HCT116 (cell line): ENCODE measurements around the gene MRPL58. TPM values are rescaled to one million over a fixed set of nuclear protein-coding genes. Genes with fewer than 3 reads are reported as not detected.

Experiments
- ATAC-seq: fragments of 200-7000 bp; cut with Tn5 transposase; 2 replicates; pipeline ENCODE4 v1.9.1; 2020; ENCODE audit warnings: mild to moderate bottlenecking, moderate library complexity
- BruUV-seq: library from RNA; stranded (reverse); fragments of 400-500 nt; replicated peaks from 2 replicates; lab custom pipeline; 2021; lab: Mats Ljungman, UMichigan
- CTCF ChIA-PET: fragments of 300-600 bp; sonication (Branson Sonifier 250); formaldehyde crosslinking; loops from one replicate; lab custom pipeline; 2021; ENCODE audit warnings: antibody characterized with exemption; lab: Charles Lee
- POLR2A ChIA-PET: fragments of 300-600, 350-600 bp; sonication (Branson Sonifier 250); formaldehyde crosslinking; loops from one replicate; lab custom pipeline; 2021; ENCODE audit warnings: antibody characterized with exemption; lab: Charles Lee
- RAD21 ChIA-PET, 2 experiments: fragments of 300-600 bp; sonication (Branson Sonifier 250); formaldehyde crosslinking; loops; one replicate each; lab custom pipeline; 2023; ENCODE audit warnings: low total read pairs in 2 of 2; ENCODE audit not compliant: uncharacterized antibody in 2 of 2, unreplicated experiment in 2 of 2, low non-redundant PET in 1 of 2; lab: Charles Lee
- DNase-seq: peaks from one replicate; pipeline ENCODE4 v3.0.0-alpha.2; 2010; ENCODE audit warnings: low read depth, low spot score
- H2AFZ ChIP-seq: fragments of 200-600 bp; shearing (Covaris generic), sonication (generic); 2 replicates; pipeline ENCODE4 v1.6.1; 2017; ENCODE audit warnings: low read depth, mixed run types, mixed read lengths, antibody characterized with exemption, low read length; ENCODE audit not compliant: poor library complexity, severe bottlenecking
- H3K27ac ChIP-seq: 2 replicates; pipeline ENCODE4 v1.5.1; 2012; ENCODE audit warnings: low read depth, low read length
- H3K27me3 ChIP-seq: fragments of 200-600 bp; sonication (generic); 2 replicates; pipeline ENCODE4 v1.6.1; 2016; ENCODE audit warnings: mixed run types, low read length, mixed read lengths; ENCODE audit not compliant: insufficient read depth
- H3K36me3 ChIP-seq, 2 experiments: fragments of 200-500 bp in 1 of 2; fragments of 200-600 bp in 1 of 2; sonication (Bioruptor generic) in 1 of 2; sonication (generic) in 1 of 2; 2 replicates each; pipeline versions ENCODE4 v1.5.1 to v1.6.1; 2014 to 2016; ENCODE audit warnings: low read length in 2 of 2, inconsistent platforms in 1 of 2, mixed read lengths in 1 of 2, mixed run types in 1 of 2; ENCODE audit not compliant: insufficient read depth in 2 of 2, control insufficient read depth in 1 of 2
- H3K4me1 ChIP-seq, 2 experiments: fragments of 200-600 bp in 1 of 2; sonication (generic) in 1 of 2; 2 replicates each; pipeline versions ENCODE4 v1.5.1 to v1.6.1; 2012 to 2017; ENCODE audit warnings: low read length in 2 of 2, inconsistent platforms in 1 of 2, mild to moderate bottlenecking in 1 of 2, mixed read lengths in 1 of 2, mixed run types in 1 of 2, moderate library complexity in 1 of 2; ENCODE audit not compliant: insufficient read depth in 2 of 2, control insufficient read depth in 1 of 2
- H3K4me2 ChIP-seq: fragments of 200-600 bp; sonication (generic); 2 replicates; pipeline ENCODE4 v1.6.1; 2017; ENCODE audit warnings: mixed run types, low read length, mixed read lengths
- H3K4me3 ChIP-seq, 2 experiments: fragments of 200-600 bp in 1 of 2; sonication (generic) in 1 of 2; replicated peaks in 1 of 2; 2 replicates each; pipeline ENCODE4 v1.5.1; 2011 to 2016; ENCODE audit warnings: low read length in 2 of 2, control low read depth in 1 of 2, low read depth in 1 of 2, mild to moderate bottlenecking in 1 of 2, mixed read lengths in 1 of 2, mixed run types in 1 of 2
- H3K79me2 ChIP-seq: fragments of 200-600 bp; sonication (generic); 2 replicates; pipeline ENCODE4 v1.6.1; 2017; ENCODE audit warnings: mild to moderate bottlenecking, mixed run types, low read length, moderate library complexity, mixed read lengths; ENCODE audit not compliant: insufficient read depth
- H3K9ac ChIP-seq: fragments of 200-600 bp; sonication (generic); 2 replicates; pipeline ENCODE4 v1.6.1; 2016; ENCODE audit warnings: low read length, mixed read lengths
- H3K9me2 ChIP-seq: fragments of 200-600 bp; sonication (generic), shearing (Covaris generic); 2 replicates; pipeline ENCODE4 v1.6.1; 2017; ENCODE audit warnings: mixed run types, mild to moderate bottlenecking, moderate library complexity; ENCODE audit not compliant: insufficient read depth
- H3K9me3 ChIP-seq, 2 experiments: fragments of 200-500 bp in 1 of 2; fragments of 200-600 bp in 1 of 2; sonication (Bioruptor generic) in 1 of 2; sonication (generic) in 1 of 2; 2 replicates each; pipeline ENCODE4 v1.6.1; 2014 to 2017; ENCODE audit warnings: low read length in 2 of 2, mixed read lengths in 2 of 2, inconsistent platforms in 1 of 2, low read depth in 1 of 2, mild to moderate bottlenecking in 1 of 2, mixed run types in 1 of 2, moderate library complexity in 1 of 2; ENCODE audit not compliant: control insufficient read depth in 1 of 2, insufficient read depth in 1 of 2
- H4K20me1 ChIP-seq: fragments of 200-600 bp; sonication (generic), shearing (Covaris generic); 2 replicates; pipeline ENCODE4 v1.6.1; 2017; ENCODE audit warnings: mixed run types, mild to moderate bottlenecking, moderate library complexity; ENCODE audit not compliant: insufficient read depth
- CBX3 ChIP-seq: IDR thresholded peaks from 2 replicates; pipeline ENCODE4 v1.6.1; 2012; ENCODE audit warnings: low read depth
- CEBPB ChIP-seq: IDR thresholded peaks from 2 replicates; pipeline ENCODE4 v1.6.1; 2012; ENCODE audit warnings: low read depth
- ELF1 ChIP-seq: IDR thresholded peaks from 2 replicates; pipeline ENCODE4 v1.6.1; 2012; ENCODE audit warnings: low read depth, borderline replicate concordance
- EZH2 ChIP-seq: fragments of 200-600 bp; sonication (generic); IDR thresholded peaks from 2 replicates; pipeline ENCODE4 v1.6.1; 2017; ENCODE audit warnings: antibody characterized with exemption, mixed run types
- FOSL1 ChIP-seq: IDR thresholded peaks from 2 replicates; pipeline ENCODE4 v1.6.1; 2012; ENCODE audit warnings: low read depth
- POLR2A ChIP-seq: IDR thresholded peaks from 2 replicates; pipeline ENCODE4 v1.7.0; 2011; ENCODE audit warnings: borderline replicate concordance; ENCODE audit not compliant: insufficient read depth, insufficient read length; ENCODE audit errors: extremely low read depth
- POLR2AphosphoS5 ChIP-seq: IDR thresholded peaks from 2 replicates; pipeline ENCODE4 v1.6.1; 2011; ENCODE audit warnings: mild to moderate bottlenecking, low read depth, low read length, moderate library complexity
- RAD21 ChIP-seq: IDR thresholded peaks from 2 replicates; pipeline ENCODE4 v1.6.1; 2012; ENCODE audit warnings: low read depth, mild to moderate bottlenecking
- SIN3A ChIP-seq: IDR thresholded peaks from 2 replicates; pipeline ENCODE4 v1.6.1; 2012; ENCODE audit warnings: low read depth
- SP1 ChIP-seq: IDR thresholded peaks from 2 replicates; pipeline ENCODE4 v1.6.1; 2012; ENCODE audit warnings: low read depth
- SRF ChIP-seq: IDR thresholded peaks from 2 replicates; pipeline ENCODE4 v1.6.1; 2012; ENCODE audit warnings: low read depth
- TCF7L2 ChIP-seq: IDR thresholded peaks from 2 replicates; pipeline ENCODE4 v1.7.0; 2011; ENCODE audit warnings: borderline replicate concordance, inconsistent platforms; ENCODE audit not compliant: insufficient read depth, insufficient read length; ENCODE audit errors: extremely low read depth
- YY1 ChIP-seq: IDR thresholded peaks from 2 replicates; pipeline ENCODE4 v1.6.1; 2011; ENCODE audit warnings: low read length, low read depth, moderate library complexity, mild to moderate bottlenecking; ENCODE audit not compliant: insufficient replicate concordance; ENCODE audit errors: extremely low read depth
- ZNF274 ChIP-seq: fragments of 200-500 bp; sonication (Bioruptor generic); IDR thresholded peaks from 2 replicates; pipeline ENCODE4 v1.6.1; 2014; ENCODE audit warnings: mild to moderate bottlenecking, low read depth, low read length, inconsistent platforms
- intact Hi-C: fragments of 100-400 bp; cut with micrococcal nuclease; formaldehyde crosslinking; loops from 2 replicates; pipeline ENCODE4 v1.10.0; 2022
- total RNA-seq: library from RNA; stranded (reverse); gene quantifications from one replicate; pipeline ENCODE4 v1.2.1, GENCODE V29; 2021; ENCODE audit not compliant: unreplicated experiment
- TF ChIP-seq, protein P1 (sequence below): IDR thresholded peaks from 2 replicates; pipeline ENCODE4 v1.6.1; 2012
- TF ChIP-seq, protein P2 (sequence below), 3 experiments: fragments of 200-600 bp in 1 of 3; sonication (generic) in 1 of 3; IDR thresholded peaks in 2 of 3; conservative IDR thresholded peaks in 1 of 3; 2 replicates each; pipeline ENCODE4 v1.5.1; 2012 to 2017; ENCODE audit warnings: low read depth in 2 of 3, low read length in 2 of 3, antibody characterized with exemption in 1 of 3, borderline replicate concordance in 1 of 3, control low read depth in 1 of 3, mild to moderate bottlenecking in 1 of 3, mixed read lengths in 1 of 3, mixed run types in 1 of 3, moderate library complexity in 1 of 3; ENCODE audit not compliant: insufficient read depth in 1 of 3
- TF ChIP-seq, protein P3 (sequence below): IDR thresholded peaks from 2 replicates; pipeline ENCODE4 v1.6.1; 2012
- TF ChIP-seq, protein P4 (sequence below): IDR thresholded peaks from 2 replicates; pipeline ENCODE4 v1.6.1; 2011; ENCODE audit warnings: mild to moderate bottlenecking, low read length, moderate library complexity; ENCODE audit not compliant: insufficient replicate concordance; ENCODE audit errors: extremely low read depth
- TF ChIP-seq, protein P5 (sequence below): IDR thresholded peaks from 2 replicates; pipeline ENCODE4 v1.6.1; 2012; ENCODE audit warnings: low read depth

Gene MRPL58
- total RNA-seq, 1 experiment from 2014 or later: 80.5 TPM

DNA sequence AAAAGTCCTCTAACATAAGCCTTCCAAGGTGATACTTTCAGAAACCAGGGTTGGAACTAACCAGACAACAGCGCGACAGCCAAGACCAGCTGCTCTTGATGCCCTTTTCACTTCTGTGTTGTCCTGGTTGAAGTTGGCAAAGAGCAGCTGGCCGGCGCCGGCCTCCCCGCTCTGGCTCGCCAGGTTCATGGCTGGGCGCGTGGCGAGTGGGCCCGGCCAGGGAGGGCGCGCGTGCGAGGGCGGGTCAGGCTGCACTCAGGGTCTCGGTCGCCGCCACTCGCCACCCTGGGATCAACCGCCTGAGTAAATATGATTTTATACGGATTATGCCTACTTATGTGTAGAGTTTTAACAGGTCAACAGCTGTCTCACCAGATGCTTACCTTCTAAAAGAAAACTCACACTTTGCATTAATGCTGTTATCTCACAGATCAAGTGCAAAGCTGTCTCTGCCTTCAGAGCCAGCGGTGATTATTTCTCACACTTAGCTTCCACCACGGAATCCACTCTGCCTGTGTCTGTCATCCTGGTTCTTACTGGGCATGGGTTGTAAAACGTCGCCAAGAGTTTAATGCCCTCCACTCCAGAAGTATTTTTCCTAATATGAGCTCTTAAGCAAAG lies 48.1 kb downstream of the MRPL58 start:
- Histone ChIP-seq H3K9me2 (no peaks in the 10 kb centered on the region), H3K36me3 (peaks cover 33 to 41% of the 10 kb centered on the region in 2 experiments; a peak in 3 of 4 replicates), H3K9ac (no peak overlapping the region), H3K4me1 (no peaks in the 10 kb centered on the region), H3K79me2 (0 out of 2 replicates have a peak, but pooled peaks cover 4% of the 10 kb centered on the region), H3K4me3 (no peak overlapping the region), H2AFZ (no peak overlapping the region), H3K27me3 (no peaks in the 10 kb centered on the region), H3K27ac (no peak overlapping the region), H3K9me3 (no peaks in the 10 kb centered on the region), H4K20me1 (no peaks in the 10 kb centered on the region), H3K4me2 (no peak overlapping the region)
- DNase-seq (no peak), ATAC-seq (no peak)
- POLR2A ChIA-PET: interaction anchor here (0.6 to 1.4 kb wide), 4 partner anchors 14 to 36 kb away, joined by 3 to 6 read pairs (median 4); partner anchors contain the start of gene SLC16A5
- no TSS peak for BruUV-seq
- intact Hi-C loops: no loop called here
- CTCF ChIA-PET: interaction anchor here (0.7 to 3.2 kb wide), 11 partner anchors 9 to 352 kb away, joined by 3 to 18 read pairs (median 9); partner anchors contain the start of gene ARMC7
- RAD21 ChIA-PET: interaction anchor here (0.5 to 1.8 kb wide), 10 partner anchors 19 to 141 kb away, joined by 3 to 8 read pairs (median 4); partner anchors contain the start of gene SLC16A5 (in 1 of the 2)
- TF ChIP-seq CBX3 (no peak), POLR2A (no peak), SIN3A (no peak), CEBPB (no peak), ELF1 (no peak), TCF7L2 (no peak), SRF (no peak), EZH2 (no peak), POLR2AphosphoS5 (no peak), ZNF274 (no peak), YY1 (no peak), RAD21 (no peak), FOSL1 (no peak), SP1 (no peak)
- TF ChIP-seq, protein P1, sequence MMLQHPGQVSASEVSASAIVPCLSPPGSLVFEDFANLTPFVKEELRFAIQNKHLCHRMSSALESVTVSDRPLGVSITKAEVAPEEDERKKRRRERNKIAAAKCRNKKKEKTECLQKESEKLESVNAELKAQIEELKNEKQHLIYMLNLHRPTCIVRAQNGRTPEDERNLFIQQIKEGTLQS: no peak
- TF ChIP-seq, protein P2, sequence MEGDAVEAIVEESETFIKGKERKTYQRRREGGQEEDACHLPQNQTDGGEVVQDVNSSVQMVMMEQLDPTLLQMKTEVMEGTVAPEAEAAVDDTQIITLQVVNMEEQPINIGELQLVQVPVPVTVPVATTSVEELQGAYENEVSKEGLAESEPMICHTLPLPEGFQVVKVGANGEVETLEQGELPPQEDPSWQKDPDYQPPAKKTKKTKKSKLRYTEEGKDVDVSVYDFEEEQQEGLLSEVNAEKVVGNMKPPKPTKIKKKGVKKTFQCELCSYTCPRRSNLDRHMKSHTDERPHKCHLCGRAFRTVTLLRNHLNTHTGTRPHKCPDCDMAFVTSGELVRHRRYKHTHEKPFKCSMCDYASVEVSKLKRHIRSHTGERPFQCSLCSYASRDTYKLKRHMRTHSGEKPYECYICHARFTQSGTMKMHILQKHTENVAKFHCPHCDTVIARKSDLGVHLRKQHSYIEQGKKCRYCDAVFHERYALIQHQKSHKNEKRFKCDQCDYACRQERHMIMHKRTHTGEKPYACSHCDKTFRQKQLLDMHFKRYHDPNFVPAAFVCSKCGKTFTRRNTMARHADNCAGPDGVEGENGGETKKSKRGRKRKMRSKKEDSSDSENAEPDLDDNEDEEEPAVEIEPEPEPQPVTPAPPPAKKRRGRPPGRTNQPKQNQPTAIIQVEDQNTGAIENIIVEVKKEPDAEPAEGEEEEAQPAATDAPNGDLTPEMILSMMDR (IDR thresholded peaks at IDR 0.05 in 2 of 3, conservative IDR thresholded peaks at IDR 0.05 in 1 of 3; ENCODE audit: borderline replicate concordance in 1 of 3, insufficient read depth in 1 of 3, low read depth in 2 of 3, low read length in 2 of 3): no peak
- TF ChIP-seq, protein P3, sequence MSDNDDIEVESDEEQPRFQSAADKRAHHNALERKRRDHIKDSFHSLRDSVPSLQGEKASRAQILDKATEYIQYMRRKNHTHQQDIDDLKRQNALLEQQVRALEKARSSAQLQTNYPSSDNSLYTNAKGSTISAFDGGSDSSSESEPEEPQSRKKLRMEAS: no peak
- TF ChIP-seq, protein P4, sequence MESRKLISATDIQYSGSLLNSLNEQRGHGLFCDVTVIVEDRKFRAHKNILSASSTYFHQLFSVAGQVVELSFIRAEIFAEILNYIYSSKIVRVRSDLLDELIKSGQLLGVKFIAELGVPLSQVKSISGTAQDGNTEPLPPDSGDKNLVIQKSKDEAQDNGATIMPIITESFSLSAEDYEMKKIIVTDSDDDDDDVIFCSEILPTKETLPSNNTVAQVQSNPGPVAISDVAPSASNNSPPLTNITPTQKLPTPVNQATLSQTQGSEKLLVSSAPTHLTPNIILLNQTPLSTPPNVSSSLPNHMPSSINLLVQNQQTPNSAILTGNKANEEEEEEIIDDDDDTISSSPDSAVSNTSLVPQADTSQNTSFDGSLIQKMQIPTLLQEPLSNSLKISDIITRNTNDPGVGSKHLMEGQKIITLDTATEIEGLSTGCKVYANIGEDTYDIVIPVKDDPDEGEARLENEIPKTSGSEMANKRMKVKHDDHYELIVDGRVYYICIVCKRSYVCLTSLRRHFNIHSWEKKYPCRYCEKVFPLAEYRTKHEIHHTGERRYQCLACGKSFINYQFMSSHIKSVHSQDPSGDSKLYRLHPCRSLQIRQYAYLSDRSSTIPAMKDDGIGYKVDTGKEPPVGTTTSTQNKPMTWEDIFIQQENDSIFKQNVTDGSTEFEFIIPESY: no peak
- TF ChIP-seq, protein P5, sequence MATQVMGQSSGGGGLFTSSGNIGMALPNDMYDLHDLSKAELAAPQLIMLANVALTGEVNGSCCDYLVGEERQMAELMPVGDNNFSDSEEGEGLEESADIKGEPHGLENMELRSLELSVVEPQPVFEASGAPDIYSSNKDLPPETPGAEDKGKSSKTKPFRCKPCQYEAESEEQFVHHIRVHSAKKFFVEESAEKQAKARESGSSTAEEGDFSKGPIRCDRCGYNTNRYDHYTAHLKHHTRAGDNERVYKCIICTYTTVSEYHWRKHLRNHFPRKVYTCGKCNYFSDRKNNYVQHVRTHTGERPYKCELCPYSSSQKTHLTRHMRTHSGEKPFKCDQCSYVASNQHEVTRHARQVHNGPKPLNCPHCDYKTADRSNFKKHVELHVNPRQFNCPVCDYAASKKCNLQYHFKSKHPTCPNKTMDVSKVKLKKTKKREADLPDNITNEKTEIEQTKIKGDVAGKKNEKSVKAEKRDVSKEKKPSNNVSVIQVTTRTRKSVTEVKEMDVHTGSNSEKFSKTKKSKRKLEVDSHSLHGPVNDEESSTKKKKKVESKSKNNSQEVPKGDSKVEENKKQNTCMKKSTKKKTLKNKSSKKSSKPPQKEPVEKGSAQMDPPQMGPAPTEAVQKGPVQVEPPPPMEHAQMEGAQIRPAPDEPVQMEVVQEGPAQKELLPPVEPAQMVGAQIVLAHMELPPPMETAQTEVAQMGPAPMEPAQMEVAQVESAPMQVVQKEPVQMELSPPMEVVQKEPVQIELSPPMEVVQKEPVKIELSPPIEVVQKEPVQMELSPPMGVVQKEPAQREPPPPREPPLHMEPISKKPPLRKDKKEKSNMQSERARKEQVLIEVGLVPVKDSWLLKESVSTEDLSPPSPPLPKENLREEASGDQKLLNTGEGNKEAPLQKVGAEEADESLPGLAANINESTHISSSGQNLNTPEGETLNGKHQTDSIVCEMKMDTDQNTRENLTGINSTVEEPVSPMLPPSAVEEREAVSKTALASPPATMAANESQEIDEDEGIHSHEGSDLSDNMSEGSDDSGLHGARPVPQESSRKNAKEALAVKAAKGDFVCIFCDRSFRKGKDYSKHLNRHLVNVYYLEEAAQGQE: no peak
